Hepatocyte (in vitro differentiated cells): ENCODE measurements around the gene ARHGAP22. TPM values are rescaled to one million over a fixed set of nuclear protein-coding genes. Genes with fewer than 3 reads are reported as not detected.
A peak's percentile ranks its signal among the peaks of the same experiment; 100 is the strongest.

Experiments
- DNase-seq: peaks from one replicate; pipeline ENCODE4 v3.0.0-alpha.2; 2016; ENCODE audit warnings: low spot score
- H2AFZ ChIP-seq: fragments of 200-600 bp; sonication (generic); 2 replicates; pipeline ENCODE4 v1.6.0; 2016; ENCODE audit warnings: antibody characterized with exemption, mild to moderate bottlenecking
- H3K27ac ChIP-seq: fragments of 200-600 bp; sonication (generic); 2 replicates; pipeline ENCODE4 v1.5.1; 2016; ENCODE audit warnings: mild to moderate bottlenecking
- H3K27me3 ChIP-seq: fragments of 200-600 bp; sonication (generic); 2 replicates; pipeline ENCODE4 v1.6.1; 2016
- H3K36me3 ChIP-seq: fragments of 200-600 bp; sonication (generic); replicated peaks from 2 replicates; pipeline ENCODE4 v1.5.1; 2016; ENCODE audit warnings: low read depth; ENCODE audit not compliant: insufficient read depth
- H3K4me1 ChIP-seq: fragments of 200-600 bp; sonication (generic); 2 replicates; pipeline ENCODE4 v1.5.1; 2016; ENCODE audit warnings: mild to moderate bottlenecking, moderate library complexity; ENCODE audit not compliant: insufficient read depth
- H3K4me2 ChIP-seq: fragments of 200-600 bp; sonication (generic); 2 replicates; pipeline ENCODE4 v1.6.0; 2016
- H3K4me3 ChIP-seq: fragments of 200-600 bp; sonication (generic); 2 replicates; pipeline ENCODE4 v1.5.1; 2016; ENCODE audit warnings: mild to moderate bottlenecking
- H3K79me2 ChIP-seq: fragments of 200-600 bp; sonication (generic); 2 replicates; pipeline ENCODE4 v1.6.0; 2017; ENCODE audit warnings: mild to moderate bottlenecking
- H3K9me2 ChIP-seq: fragments of 200-600 bp; sonication (generic); replicated peaks from 2 replicates; pipeline ENCODE4 v1.6.0; 2017; ENCODE audit warnings: mild to moderate bottlenecking; ENCODE audit not compliant: insufficient read depth
- H3K9me3 ChIP-seq: fragments of 200-600 bp; sonication (generic); 2 replicates; pipeline ENCODE4 v1.5.1; 2016; ENCODE audit warnings: low read depth, mild to moderate bottlenecking
- H4K20me1 ChIP-seq: fragments of 200-600 bp; sonication (generic); 2 replicates; pipeline ENCODE4 v1.6.0; 2016; ENCODE audit warnings: mild to moderate bottlenecking; ENCODE audit not compliant: insufficient read depth, poor library complexity, severe bottlenecking
- EZH2 ChIP-seq: fragments of 200-600 bp; sonication (generic); IDR thresholded peaks from 2 replicates; pipeline ENCODE4 v1.6.1; 2016; ENCODE audit warnings: antibody characterized with exemption, mild to moderate bottlenecking, borderline replicate concordance
- EZH2phosphoT487 ChIP-seq: fragments of 200-600 bp; sonication (generic); IDR thresholded peaks from one replicate; pipeline ENCODE4 v1.6.1; 2018; ENCODE audit warnings: antibody characterized with exemption, mild to moderate bottlenecking, low read depth, moderate library complexity; ENCODE audit not compliant: unreplicated experiment, severe bottlenecking
- WGBS: methylation state at CpG from one replicate; pipeline ENCODE4 v1.1.6; 2016; ENCODE audit warnings: low lambda C conversion rate; ENCODE audit errors: missing lambda C conversion rate; 5-methylcytosine and 5-hydroxymethylcytosine counted together
- polyA plus RNA-seq: library from polyadenylated mRNA; unstranded; fragments of >200 nt; fragmentation: Nextera tagmentation; extraction: Ambion mirVana; gene quantifications from 2 replicates; pipeline ENCODE4 v1.2.1, GENCODE V29; 2016
- total RNA-seq: library from RNA; depleted of rRNA; stranded (reverse); fragments of >200 nt; gene quantifications from 2 replicates; pipeline ENCODE4 v1.2.3, GENCODE V29; 2014
- TF ChIP-seq, protein P1 (sequence below): fragments of 200-600 bp; sonication (generic); IDR thresholded peaks from 2 replicates; pipeline ENCODE4 v1.5.1; 2016; ENCODE audit warnings: antibody characterized with exemption, mild to moderate bottlenecking; ENCODE audit not compliant: poor library complexity

Gene ARHGAP22, protein sequence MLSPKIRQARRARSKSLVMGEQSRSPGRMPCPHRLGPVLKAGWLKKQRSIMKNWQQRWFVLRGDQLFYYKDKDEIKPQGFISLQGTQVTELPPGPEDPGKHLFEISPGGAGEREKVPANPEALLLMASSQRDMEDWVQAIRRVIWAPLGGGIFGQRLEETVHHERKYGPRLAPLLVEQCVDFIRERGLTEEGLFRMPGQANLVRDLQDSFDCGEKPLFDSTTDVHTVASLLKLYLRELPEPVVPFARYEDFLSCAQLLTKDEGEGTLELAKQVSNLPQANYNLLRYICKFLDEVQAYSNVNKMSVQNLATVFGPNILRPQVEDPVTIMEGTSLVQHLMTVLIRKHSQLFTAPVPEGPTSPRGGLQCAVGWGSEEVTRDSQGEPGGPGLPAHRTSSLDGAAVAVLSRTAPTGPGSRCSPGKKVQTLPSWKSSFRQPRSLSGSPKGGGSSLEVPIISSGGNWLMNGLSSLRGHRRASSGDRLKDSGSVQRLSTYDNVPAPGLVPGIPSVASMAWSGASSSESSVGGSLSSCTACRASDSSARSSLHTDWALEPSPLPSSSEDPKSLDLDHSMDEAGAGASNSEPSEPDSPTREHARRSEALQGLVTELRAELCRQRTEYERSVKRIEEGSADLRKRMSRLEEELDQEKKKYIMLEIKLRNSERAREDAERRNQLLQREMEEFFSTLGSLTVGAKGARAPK
- total RNA-seq (0.52 and 1.8 TPM in 2 replicates), polyA plus RNA-seq (1.7 and 4.1 TPM in 2 replicates)

DNA sequence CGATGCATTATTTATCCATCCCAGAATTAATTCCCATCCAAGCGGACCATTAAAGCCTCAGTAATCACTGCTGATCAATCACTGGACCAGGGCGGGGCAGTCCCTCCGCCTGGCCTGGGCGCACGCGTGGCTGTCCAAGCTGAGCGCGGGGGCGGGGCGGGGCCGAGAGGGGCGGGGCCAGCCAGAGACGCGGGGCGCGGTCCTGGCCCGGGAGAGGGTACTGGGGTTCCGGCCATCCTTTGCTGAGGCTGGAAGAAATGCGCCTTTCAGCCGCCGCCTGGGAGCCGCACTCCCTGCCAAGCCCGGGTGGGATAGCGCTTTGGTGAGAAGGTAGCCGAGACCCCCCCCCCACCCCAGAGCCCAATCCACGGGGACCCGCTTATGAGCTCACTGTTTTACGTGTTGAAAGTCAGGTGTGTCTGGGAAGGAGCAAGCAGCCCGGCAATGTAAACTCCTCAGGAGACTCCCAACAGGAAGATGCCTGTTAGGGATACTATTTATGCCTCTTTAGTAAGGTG lies at the start of gene ARHGAP22:
Gene ARHGAP22 (minus strand): TSS at position 83 of the 518 bp plus-strand sequence. CDS start 277 bp downstream, outside the sequence.
- peak; percentile 32 for DNase-seq
- Histone ChIP-seq H3K9me3 (no peaks in the 10 kb centered on the region), H3K9me2 (no peaks in the 10 kb centered on the region), H3K4me2 (peak within 1 kb of the TSS; percentile 94), H3K79me2 (no peaks in the 10 kb centered on the region), H3K36me3 (no peaks in the 10 kb centered on the region), H3K4me3 (no peak within 1 kb of the TSS), H4K20me1 (no peaks in the 10 kb centered on the region), H2AFZ (peak within 1 kb of the TSS; percentile 52), H3K4me1 (peaks cover 3% of the 10 kb centered on the region), H3K27me3 (peaks cover 21% of the 10 kb centered on the region), H3K27ac (no peak within 1 kb of the TSS)
- 4% methylated on average over 12 of the region's 30 CpGs for WGBS
- TF ChIP-seq, protein P1, sequence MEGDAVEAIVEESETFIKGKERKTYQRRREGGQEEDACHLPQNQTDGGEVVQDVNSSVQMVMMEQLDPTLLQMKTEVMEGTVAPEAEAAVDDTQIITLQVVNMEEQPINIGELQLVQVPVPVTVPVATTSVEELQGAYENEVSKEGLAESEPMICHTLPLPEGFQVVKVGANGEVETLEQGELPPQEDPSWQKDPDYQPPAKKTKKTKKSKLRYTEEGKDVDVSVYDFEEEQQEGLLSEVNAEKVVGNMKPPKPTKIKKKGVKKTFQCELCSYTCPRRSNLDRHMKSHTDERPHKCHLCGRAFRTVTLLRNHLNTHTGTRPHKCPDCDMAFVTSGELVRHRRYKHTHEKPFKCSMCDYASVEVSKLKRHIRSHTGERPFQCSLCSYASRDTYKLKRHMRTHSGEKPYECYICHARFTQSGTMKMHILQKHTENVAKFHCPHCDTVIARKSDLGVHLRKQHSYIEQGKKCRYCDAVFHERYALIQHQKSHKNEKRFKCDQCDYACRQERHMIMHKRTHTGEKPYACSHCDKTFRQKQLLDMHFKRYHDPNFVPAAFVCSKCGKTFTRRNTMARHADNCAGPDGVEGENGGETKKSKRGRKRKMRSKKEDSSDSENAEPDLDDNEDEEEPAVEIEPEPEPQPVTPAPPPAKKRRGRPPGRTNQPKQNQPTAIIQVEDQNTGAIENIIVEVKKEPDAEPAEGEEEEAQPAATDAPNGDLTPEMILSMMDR: no peak
- no peak for TF ChIP-seq EZH2
- TF ChIP-seq EZH2phosphoT487: no peak

DNA sequence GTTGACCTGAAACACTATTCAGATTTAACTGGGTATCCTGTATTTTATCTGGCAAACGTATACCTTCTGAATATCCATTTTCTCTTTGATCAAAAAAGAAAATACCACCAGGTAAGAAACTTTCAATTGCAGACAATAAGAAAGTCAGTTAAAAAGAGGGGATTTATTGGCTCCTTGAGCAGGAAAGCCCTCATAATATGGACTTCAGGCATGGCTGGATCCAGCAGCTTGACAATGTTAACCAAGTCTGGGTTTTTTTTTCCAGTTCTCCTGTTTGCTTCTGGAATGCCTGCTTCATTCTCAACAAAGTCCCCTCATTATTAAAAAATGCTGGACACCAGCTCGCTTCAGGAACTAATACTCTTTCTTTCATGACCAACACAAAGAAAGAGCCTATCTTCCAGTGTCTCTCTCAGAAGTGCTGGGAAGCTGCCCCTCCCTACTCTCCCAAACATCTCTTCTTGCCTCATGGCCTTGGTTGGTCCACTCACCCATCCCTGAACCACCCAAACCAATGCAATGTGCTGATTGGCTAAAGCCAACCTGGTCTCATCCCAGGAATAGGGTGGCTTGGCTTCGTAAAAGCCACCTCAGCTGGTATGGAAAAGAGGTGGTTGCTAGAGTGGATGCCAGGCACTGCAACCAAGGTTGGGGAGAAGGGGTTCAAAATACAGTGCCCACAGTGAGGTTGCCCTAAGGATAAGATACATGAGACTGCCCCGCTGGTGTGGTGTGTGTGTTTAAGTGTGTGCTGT lies 49.2 kb upstream of the ARHGAP22 start:
- no peak overlapping the region for H3K4me2 ChIP-seq
- no peaks in the 10 kb centered on the region for H3K79me2 ChIP-seq

DNA sequence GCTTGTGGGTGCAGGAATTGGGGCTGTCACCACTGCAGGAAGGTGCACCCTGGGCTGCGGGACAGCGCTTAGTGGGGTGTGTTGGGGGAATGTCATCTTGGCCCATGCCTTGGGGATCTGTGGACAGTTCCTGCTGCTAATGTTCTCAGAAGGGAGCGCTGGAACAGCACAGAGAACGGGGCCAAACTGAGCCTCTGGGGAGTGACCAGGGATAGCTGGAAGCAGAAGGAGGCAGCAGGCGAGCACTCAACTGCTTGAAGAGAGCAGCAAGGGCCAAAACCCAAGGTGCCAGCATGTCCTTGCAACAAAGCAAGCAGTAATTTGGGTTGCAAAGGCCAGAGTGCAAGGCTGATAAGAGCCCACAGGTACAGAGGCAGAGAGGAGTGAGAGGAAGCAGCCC lies 48.5 kb upstream of the ARHGAP22 start:
- Histone ChIP-seq H3K9me3 (no peaks in the 10 kb centered on the region), H3K79me2 (no peaks in the 10 kb centered on the region)
- WGBS: 74% methylated on average over 5 of the region's 5 CpGs

More for the DNA sequence above, 49.2 kb upstream of the ARHGAP22 start:
- Histone ChIP-seq H3K27ac (no peak overlapping the region), H3K9me2 (no peaks in the 10 kb centered on the region), H2AFZ (no peak overlapping the region), H4K20me1 (no peaks in the 10 kb centered on the region), H3K4me1 (peaks cover 5% of the 10 kb centered on the region), H3K27me3 (peaks cover 12% of the 10 kb centered on the region), H3K4me3 (no peak overlapping the region), H3K9me3 (no peaks in the 10 kb centered on the region), H3K36me3 (no peaks in the 10 kb centered on the region)
- DNase-seq: no peak
- TF ChIP-seq EZH2 (no peak), EZH2phosphoT487 (no peak)
- TF ChIP-seq, protein P1: no peak
- WGBS: 85% methylated on average over 4 of the region's 4 CpGs

More for the DNA sequence above, 48.5 kb upstream of the ARHGAP22 start:
- H3K27ac ChIP-seq: no peak overlapping the region
- H3K4me3 ChIP-seq: no peak overlapping the region
- H2AFZ ChIP-seq: no peak overlapping the region
- DNase-seq: no peak
- H3K4me2 ChIP-seq: no peak overlapping the region
- no peaks in the 10 kb centered on the region for H4K20me1 ChIP-seq
- no peaks in the 10 kb centered on the region for H3K36me3 ChIP-seq
- TF ChIP-seq, protein P1: no peak
- TF ChIP-seq EZH2phosphoT487: no peak
- TF ChIP-seq EZH2: no peak
- H3K4me1 ChIP-seq: peaks cover 5% of the 10 kb centered on the region
- no peaks in the 10 kb centered on the region for H3K9me2 ChIP-seq
- peaks cover 12% of the 10 kb centered on the region for H3K27me3 ChIP-seq
